Anterior cingulate cortex (tissue), 58 donors: Measurements from ENCODE around the gene ZNF584.
A peak's percentile ranks its signal among the peaks of the same experiment; 100 is the strongest.

ENCODE experiments used
- DNase-seq, 58 donors: peaks; one replicate each; lab custom pipeline; 2025; lab: John Stamatoyannopoulos, UW

Gene ZNF584

DNA sequence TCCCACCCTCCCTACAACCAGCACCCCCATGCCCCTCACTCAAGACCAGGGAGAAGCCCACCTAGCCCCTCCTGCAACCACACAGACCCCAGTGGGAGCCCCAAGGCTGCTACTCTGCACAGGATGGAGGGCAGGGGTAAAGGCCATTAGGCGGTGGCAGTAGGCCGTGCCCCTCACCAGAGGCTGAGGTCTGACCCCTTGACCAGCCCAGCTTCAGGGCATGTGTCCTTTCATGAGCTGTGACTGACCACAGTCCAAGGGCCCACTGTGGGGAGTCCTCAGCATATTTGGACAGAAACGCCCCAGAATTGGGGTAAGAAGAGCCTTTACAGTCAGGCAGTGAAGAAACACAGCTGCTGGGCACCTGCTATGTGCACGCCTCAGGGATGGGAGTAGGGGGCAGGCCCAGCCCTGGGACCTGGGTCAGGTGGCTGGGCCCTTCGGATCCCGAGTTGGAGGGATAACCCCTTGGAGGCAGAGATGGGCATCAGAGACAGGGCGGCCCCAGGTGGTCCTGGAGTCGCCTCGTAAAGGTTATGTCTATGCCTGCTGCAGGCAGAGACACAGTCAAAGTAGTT is 23.0 kb upstream of the ZNF584 start:
- DNase-seq = no peak

- DNase-seq = peak in 2 of 58 donors; percentile 40 to 42
Measured at GRCh38 chr19:58385891-58386575, 22.4 kb upstream of the ZNF584 start.

- DNase-seq = peak; percentile 69 to 99 (median 95)
Measured at GRCh38 chr19:58386576-58387337, 21.7 kb upstream of the ZNF584 start, which contains the start of gene RPS5. RPS5 (plus strand) TSS chr19:58387269; CDS start chr19:58388138, 869 bp downstream.

DNA sequence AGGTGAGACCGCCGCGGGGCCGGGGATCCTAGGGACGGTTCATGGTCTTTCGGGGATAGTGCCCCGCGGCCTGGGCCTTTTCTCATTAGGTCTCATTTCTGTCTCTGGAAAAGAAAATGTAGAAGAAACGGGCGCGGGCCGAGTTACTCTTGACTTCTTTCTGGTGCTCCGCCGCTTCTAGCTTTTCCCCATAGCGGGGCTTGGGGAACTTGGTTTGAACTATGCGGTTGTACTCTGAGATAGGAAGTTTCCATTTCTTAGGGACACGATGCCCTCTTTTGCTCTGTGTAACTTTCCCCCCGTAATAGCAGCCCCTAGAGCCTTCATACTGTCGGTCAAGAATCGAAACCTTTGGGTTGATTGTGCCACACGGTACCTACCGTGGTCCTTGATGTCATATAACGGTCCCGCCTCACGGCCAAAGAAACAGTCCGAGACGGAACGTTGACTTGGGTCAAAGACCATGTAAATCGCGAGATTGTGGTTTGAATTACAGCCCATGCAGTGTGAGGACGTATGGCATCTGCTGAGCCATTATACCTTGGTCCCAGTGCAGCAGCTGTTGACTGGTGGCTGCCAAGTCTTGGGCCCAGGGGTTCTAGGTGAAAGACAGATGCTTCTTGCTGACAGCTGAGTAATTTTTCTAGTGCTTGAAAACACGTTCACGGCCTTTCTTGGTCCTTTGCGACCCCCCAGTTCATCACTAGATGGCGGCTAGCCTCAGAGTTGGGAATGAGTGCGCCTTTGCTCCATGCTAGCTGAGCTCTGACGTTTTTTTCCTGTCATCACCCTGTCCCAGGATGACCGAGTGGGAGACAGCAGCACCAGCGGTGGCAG is 20.9 kb upstream of the ZNF584 start:
- DNase-seq = no peak

GRCh38 chr19:58388175-58388526 is 20.3 kb upstream of the ZNF584 start:
- DNase-seq = no peak

DNA sequence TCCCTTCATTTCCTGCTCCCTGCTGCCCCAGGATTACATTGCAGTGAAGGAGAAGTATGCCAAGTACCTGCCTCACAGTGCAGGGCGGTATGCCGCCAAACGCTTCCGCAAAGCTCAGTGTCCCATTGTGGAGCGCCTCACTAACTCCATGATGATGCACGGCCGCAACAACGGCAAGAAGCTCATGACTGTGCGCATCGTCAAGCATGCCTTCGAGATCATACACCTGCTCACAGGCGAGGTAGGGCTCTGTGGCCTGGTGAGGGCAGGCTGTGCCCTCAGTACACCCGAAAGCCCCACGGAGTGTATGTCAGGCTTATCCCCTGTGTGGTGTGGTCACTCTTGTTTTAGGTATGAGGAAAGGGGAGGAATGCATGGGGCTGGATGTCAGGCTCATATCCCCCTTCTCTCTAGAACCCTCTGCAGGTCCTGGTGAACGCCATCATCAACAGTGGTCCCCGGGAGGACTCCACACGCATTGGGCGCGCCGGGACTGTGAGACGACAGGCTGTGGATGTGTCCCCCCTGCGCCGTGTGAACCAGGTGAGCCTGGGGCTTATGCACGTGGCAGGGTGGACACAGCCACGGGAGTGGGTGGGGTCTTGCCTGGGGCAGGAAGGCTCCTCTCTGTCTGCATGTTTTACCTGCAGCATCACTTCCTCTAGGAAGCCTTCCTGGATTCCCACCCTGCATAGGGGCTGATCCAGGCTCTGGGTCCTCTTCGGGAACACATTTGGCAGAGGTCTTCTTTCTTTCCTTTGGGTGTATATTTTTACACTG is 15.3 kb upstream of the ZNF584 start:
- no peak for DNase-seq

- no peak for DNase-seq
Measured at GRCh38 chr19:58393725-58394033, 14.8 kb upstream of the ZNF584 start.

DNA sequence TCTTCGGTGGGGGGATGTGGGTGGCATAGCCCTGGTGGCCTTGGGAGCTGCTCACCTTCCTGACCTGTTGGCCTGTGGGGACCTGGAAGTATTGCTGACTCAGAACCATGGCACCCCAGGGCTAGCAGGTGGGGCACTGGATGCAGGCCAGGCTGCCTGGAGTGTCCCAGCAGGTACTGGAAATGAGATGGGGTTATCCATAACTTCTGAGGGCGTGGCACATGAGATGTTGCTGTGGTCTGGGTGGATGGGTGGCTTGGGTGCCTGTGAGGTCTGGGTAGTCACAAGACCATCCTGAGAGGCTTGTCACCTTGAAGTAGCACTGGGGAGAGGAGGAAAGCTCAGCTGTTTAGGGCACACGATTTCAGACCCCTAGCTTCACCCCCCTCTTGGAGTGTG is 13.6 kb upstream of the ZNF584 start:
- DNase-seq = no peak

DNA sequence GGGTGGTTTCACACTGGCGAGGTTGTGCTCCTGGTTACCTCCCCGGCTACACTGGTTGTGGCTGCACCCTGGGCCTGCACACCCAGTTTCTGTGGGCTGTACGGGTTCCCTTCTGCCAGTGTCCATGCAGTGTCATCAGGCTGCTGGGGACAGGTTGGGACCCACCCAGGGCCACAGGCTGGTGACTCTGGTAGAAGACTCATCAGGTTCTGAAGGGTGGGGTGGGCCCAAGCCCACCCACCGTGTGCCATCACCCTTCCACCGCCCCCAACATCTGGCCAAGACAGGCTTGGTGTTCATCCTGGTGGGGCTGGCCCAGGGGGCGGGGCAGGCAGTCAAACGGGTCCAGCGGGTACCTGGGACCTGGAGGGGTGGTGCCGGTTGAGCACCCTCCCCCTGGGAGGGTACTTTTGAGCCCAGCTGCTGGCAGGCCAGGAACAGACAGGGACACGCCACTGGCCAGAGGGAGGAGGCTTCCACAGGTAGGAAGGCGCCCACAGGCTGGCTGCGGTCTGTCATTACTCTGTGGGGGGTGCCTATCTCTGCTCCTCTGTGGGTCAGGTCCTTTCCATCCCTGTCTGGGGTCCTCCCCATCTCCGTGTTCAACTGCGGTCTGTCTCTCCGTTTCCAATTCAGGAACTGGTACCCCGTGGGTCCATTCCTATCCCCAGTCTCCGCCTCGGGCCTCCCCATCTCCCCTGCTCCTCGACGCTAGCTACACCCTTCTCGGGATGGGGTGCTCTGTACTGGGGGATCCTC is 13.1 kb upstream of the ZNF584 start, which contains the start of gene RNF225:
TSS of gene RNF225 (plus strand) at position 437 of the 759 bp plus-strand sequence. CDS start 434 bp downstream, outside the sequence.
- DNase-seq = no peak

GRCh38 chr19:58395979-58396627 is 12.3 kb upstream of the ZNF584 start:
- DNase-seq = no peak

- no peak for DNase-seq
Measured at GRCh38 chr19:58396691-58397532, 11.5 kb upstream of the ZNF584 start.

GRCh38 chr19:58397533-58398037 is 10.9 kb upstream of the ZNF584 start:
- DNase-seq = no peak

DNA sequence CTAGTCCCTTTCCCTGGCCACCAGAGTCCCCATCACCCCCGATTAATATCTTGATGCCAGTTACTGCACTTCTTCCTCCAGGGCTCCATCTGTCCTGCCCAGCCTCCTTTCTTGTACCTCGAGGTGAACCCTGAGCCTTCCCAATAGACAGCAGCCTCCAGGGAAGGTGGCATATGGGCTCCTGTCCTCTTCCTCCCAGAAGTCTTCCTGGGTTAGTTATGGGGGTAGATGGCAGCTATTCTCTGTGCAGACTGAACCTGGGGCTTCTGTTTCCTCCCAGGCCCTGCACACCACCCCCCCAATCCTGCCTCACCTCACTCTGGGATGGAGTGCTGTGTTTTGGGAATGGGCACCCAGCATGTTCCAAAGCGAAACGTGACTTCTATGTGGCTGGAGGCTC is 10.4 kb upstream of the ZNF584 start:
- no peak for DNase-seq

GRCh38 chr19:58398545-58398944 is 9.9 kb upstream of the ZNF584 start:
- DNase-seq = no peak

DNA sequence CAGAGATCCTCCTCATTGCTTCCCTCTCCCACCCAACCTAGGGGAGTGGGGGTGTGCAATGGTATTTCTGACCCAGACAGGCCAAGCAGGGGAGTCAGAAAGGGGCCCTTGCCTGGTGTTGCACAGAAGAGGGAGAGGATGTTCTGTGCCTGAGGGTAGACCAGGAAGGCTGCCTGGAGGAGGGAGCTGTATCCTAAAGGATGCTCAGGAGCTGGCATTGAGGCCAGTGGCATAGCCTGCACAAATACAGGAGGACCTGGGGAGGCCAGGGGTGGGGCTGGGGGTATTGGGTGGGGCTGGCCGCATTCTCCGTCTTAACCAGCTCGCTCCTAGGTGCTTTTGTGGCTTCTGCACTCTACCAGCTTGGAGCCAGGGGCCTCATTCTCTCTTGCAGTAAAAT is 8.5 kb upstream of the ZNF584 start:
- no peak for DNase-seq

DNA sequence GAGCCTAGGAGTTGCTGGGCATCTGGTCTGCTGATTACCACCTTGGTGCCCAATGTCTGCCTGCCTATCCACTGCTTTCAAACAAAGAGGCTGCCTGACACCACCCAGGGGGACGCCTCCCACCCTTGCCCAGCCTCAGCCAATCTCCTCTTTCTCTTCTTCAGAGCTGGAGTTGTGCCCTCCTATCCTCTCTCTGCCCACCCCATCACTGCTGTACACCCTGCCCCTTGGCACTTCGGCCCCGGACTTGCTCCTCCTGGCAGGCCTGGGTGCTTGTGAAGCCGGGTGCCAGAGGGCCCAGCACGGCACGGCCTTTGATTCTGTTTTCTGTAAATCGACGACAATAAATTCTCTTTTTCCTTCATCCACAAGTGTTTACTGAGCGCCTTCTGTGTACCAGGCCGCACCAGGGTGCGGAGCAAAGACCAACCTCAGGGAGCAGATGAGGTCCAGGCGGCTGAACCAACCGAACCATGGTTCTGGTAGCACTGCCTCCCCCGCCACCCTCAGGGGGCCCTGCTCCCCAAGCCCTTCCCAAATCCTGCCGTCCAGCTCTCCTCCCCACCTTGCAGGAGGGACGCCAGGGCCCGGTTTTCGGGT is 8.0 kb upstream of the ZNF584 start:
- peak in 42 of 58 donors; percentile 13 to 77 (median 45) for DNase-seq
